Measurements from ENCODE around the gene CLDN20.
"Not testable (repeated sequence)": the region's sequence is repeated elsewhere in the genome, so short reads cannot be mapped to it uniquely, and the experiment has no call there.

CLDN20 gene

GRCh38 chr6:155271145-155271544 is 7.3 kb downstream of the CLDN20 start:
- no peak for DNase-seq

- no peak for DNase-seq
These were observed 8.8 kb downstream of the CLDN20 start for GRCh38 chr6:155272353-155273232.

- DNase-seq = no peak
These were observed 9.6 kb downstream of the CLDN20 start for GRCh38 chr6:155273431-155273830.

GRCh38 chr6:155274106-155274505 is 10.3 kb downstream of the CLDN20 start:
- no peak for DNase-seq

GRCh38 chr6:155274533-155274932 is 10.7 kb downstream of the CLDN20 start:
- DNase-seq = no peak

GRCh38 chr6:155275808-155276480 is 12.1 kb downstream of the CLDN20 start:
- no peak for DNase-seq

- DNase-seq = no peak
These were observed 12.8 kb downstream of the CLDN20 start for GRCh38 chr6:155276638-155277037.

- DNase-seq = no peak
These were observed 14.7 kb downstream of the CLDN20 start for GRCh38 chr6:155278319-155279049.

GRCh38 chr6:155284775-155285174 is 21.0 kb downstream of the CLDN20 start:
- DNase-seq = no peak

GRCh38 chr6:155287762-155288161 is 23.9 kb downstream of the CLDN20 start:
- no peak for DNase-seq

- DNase-seq = no peak
These were observed 26.7 kb downstream of the CLDN20 start for GRCh38 chr6:155290491-155290890.

- no peak for DNase-seq
These were observed 27.5 kb downstream of the CLDN20 start for GRCh38 chr6:155291291-155291690.

GRCh38 chr6:155292711-155293110 is 28.9 kb downstream of the CLDN20 start:
- no peak for DNase-seq

GRCh38 chr6:155297669-155298068 is 33.9 kb downstream of the CLDN20 start:
- DNase-seq = no peak

GRCh38 chr6:155301867-155302266 is 38.1 kb downstream of the CLDN20 start:
- no peak for DNase-seq

GRCh38 chr6:155303361-155303870 is 39.6 kb downstream of the CLDN20 start:
- no peak for DNase-seq

- no peak for DNase-seq
These were observed 43.1 kb downstream of the CLDN20 start for GRCh38 chr6:155306958-155307357.

- DNase-seq = no peak
These were observed 45.3 kb downstream of the CLDN20 start for GRCh38 chr6:155309150-155309549.

- no peak for DNase-seq
These were observed 46.8 kb downstream of the CLDN20 start for GRCh38 chr6:155310596-155310995.

- DNase-seq = no peak
These were observed 47.3 kb downstream of the CLDN20 start for GRCh38 chr6:155311086-155311485.

GRCh38 chr6:155311583-155311982 is 47.8 kb downstream of the CLDN20 start:
- no peak for DNase-seq

- not testable (repeated sequence) for DNase-seq
These were observed 49.1 kb downstream of the CLDN20 start for GRCh38 chr6:155312950-155313349.

- no peak for DNase-seq
These were observed 49.8 kb downstream of the CLDN20 start for GRCh38 chr6:155313602-155314091.
